ENCODE measurements around the gene TEDDM1. TPM values are rescaled to one million over a fixed set of nuclear protein-coding genes. Genes with fewer than 3 reads are reported as not detected.

TEDDM1 gene
- total and polyA plus RNA-seq, 10 of the 15 experiments (the other 5 are each of a cell fraction or from before 2014, with no cell fraction given) = 0.11 TPM; not detected in 9

GRCh38 chr1:182413486-182413885, 13.0 kb upstream of the TEDDM1 start:
- CTCF ChIA-PET = interaction anchor here (1.5 kb wide), 2 partner anchors 18 to 271 kb away, joined by 3 to 5 read pairs; no protein-coding TSS in a partner anchor
- no peaks in the 10 kb centered on the region for H3K79me2 ChIP-seq (ENCODE audit: control insufficient read depth, insufficient read depth, low read length)

More at GRCh38 chr1:182413486-182413885, 13.0 kb upstream of the TEDDM1 start:
- no peak for FAIRE-seq
- TF ChIP-seq JUNB (IDR thresholded peaks at IDR 0.05) = no peak
- TF ChIP-seq KAT2A (conservative IDR thresholded peaks at IDR 0.05; ENCODE audit: control insufficient read depth, low read depth, low read length) = no peak
- no peak for TF ChIP-seq BHLHE40 (IDR thresholded peaks at IDR 0.05; ENCODE audit: borderline replicate concordance in 1 of 2, low read depth in 2 of 2, low read length in 1 of 2)
- no peak for TF ChIP-seq CEBPZ (IDR thresholded peaks at IDR 0.05; ENCODE audit: low read depth, low read length)
- no peak for TF ChIP-seq NKRF (conservative IDR thresholded peaks at IDR 0.05)
- TF ChIP-seq STAT3 (IDR thresholded peaks at IDR 0.05; ENCODE audit: low read depth, low read length) = no peak
- TF ChIP-seq POLR2A (IDR thresholded peaks at IDR 0.05; ENCODE audit: low read depth, low read length) = no peak
- TF ChIP-seq ZBTB4 (CRISPR knock-in tag; IDR thresholded peaks at IDR 0.05) = no peak
- no peak for TF ChIP-seq ELK1 (IDR thresholded peaks at IDR 0.05; ENCODE audit: low read depth, low read length)
- Histone ChIP-seq H3K4me3 (no peak overlapping the region), H3K27me3 (replicated peaks in 1 of 2; ENCODE audit: control insufficient read depth in 2 of 2, insufficient read depth in 2 of 2, low read length in 1 of 2) (no peaks in the 10 kb centered on the region), H3K27ac (ENCODE audit: control insufficient read depth, insufficient read depth) (no peak overlapping the region), H3K36me3 (ENCODE audit: control insufficient read depth in 2 of 2, insufficient read depth in 2 of 2, low read length in 1 of 2) (no peaks in the 10 kb centered on the region), H3K9me3 (replicated peaks; ENCODE audit: control insufficient read depth, insufficient read depth, low read length) (no peaks in the 10 kb centered on the region), H3K4me1 (ENCODE audit: control insufficient read depth, insufficient read depth, low read length) (peaks cover 4% of the 10 kb centered on the region; the same call in 1 of the 2 replicates), H4K20me1 (ENCODE audit: control insufficient read depth, insufficient read depth) (no peaks in the 10 kb centered on the region), H2AFZ (ENCODE audit: control insufficient read depth, low read depth, low read length) (no peak overlapping the region), H3K9ac (ENCODE audit: control insufficient read depth, insufficient read depth, low read length) (no peak overlapping the region), H3K4me2 (ENCODE audit: control insufficient read depth, insufficient read depth) (no peak overlapping the region)
- intact Hi-C loops (cut with micrococcal nuclease; ENCODE audit: unreplicated experiment) = no loop called here
- no peak for DNase-seq (ENCODE audit: low read depth, low spot score)
- ChIA-PET SMC1A (ENCODE audit: uncharacterized antibody, unreplicated experiment) (interaction anchor here (1.4 kb wide), 1 partner anchor 17 kb away, joined by 4 read pairs; no protein-coding TSS in a partner anchor), RAD21 (ENCODE audit: unreplicated experiment) (no interaction called here), POLR2A (no interaction called here)
- WGBS (ENCODE audit: insufficient coverage, insufficient replicate concordance, low lambda C conversion rate, missing lambda C conversion rate) = 77% methylated on average over 3 of the region's 3 CpGs
- no TSS peak for BruUV-seq (replicated peaks)
- ATAC-seq = no peak
- in situ Hi-C loops (cut with MboI) = no loop called here
